IMR-90 (cell line): ENCODE measurements around the gene FOXP1.

Source experiments
- CHD1 ChIP-seq: IDR thresholded peaks from 2 replicates; pipeline ENCODE4 v1.6.1; 2012; ENCODE audit warnings: low read depth, low read length, improper control_type of control experiment
- FOS ChIP-seq: fragments of 150-350 bp; IDR thresholded peaks from 2 replicates; pipeline ENCODE4 v1.6.1; 2016; ENCODE audit warnings: low read depth, low read length
- MAZ ChIP-seq: IDR thresholded peaks from 2 replicates; pipeline ENCODE4 v1.6.1; 2012; ENCODE audit warnings: low read depth, mild to moderate bottlenecking, low read length, improper control_type of control experiment, moderate library complexity, borderline replicate concordance
- NFE2L2 ChIP-seq: fragments of 150-350 bp; IDR thresholded peaks from 2 replicates; pipeline ENCODE4 v1.6.1; 2016; ENCODE audit warnings: low read depth, mild to moderate bottlenecking, low read length
- POLR2A ChIP-seq: IDR thresholded peaks from 2 replicates; pipeline ENCODE4 v1.6.1; 2012; ENCODE audit warnings: mild to moderate bottlenecking, low read depth, low read length
- RAD21 ChIP-seq: IDR thresholded peaks from 2 replicates; pipeline ENCODE4 v1.6.1; 2012; ENCODE audit warnings: low read length, improper control_type of control experiment
- RCOR1 ChIP-seq: IDR thresholded peaks from 2 replicates; pipeline ENCODE4 v1.6.1; 2012; ENCODE audit warnings: mild to moderate bottlenecking, low read length, improper control_type of control experiment; ENCODE audit not compliant: insufficient replicate concordance
- SMC3 ChIP-seq: fragments of 150-350 bp; IDR thresholded peaks from 2 replicates; pipeline ENCODE4 v1.6.1; 2016; ENCODE audit warnings: low read depth, mild to moderate bottlenecking, antibody characterized with exemption, low read length, moderate library complexity
- TF ChIP-seq, protein P1 (sequence below): conservative IDR thresholded peaks from 2 replicates; pipeline ENCODE4 v1.5.1; 2012; ENCODE audit warnings: mild to moderate bottlenecking, low read depth, low read length, improper control_type of control experiment
- TF ChIP-seq, protein P2 (sequence below): fragments of 150-350 bp; IDR thresholded peaks from 2 replicates; pipeline ENCODE4 v1.6.1; 2016; ENCODE audit warnings: low read depth, mild to moderate bottlenecking, low read length, moderate library complexity, borderline replicate concordance
- TF ChIP-seq, protein P3 (sequence below): fragments of 150-350 bp; IDR thresholded peaks from 2 replicates; pipeline ENCODE4 v1.6.1; 2017; ENCODE audit warnings: mild to moderate bottlenecking, antibody characterized with exemption, low read length, low read depth

DNA sequence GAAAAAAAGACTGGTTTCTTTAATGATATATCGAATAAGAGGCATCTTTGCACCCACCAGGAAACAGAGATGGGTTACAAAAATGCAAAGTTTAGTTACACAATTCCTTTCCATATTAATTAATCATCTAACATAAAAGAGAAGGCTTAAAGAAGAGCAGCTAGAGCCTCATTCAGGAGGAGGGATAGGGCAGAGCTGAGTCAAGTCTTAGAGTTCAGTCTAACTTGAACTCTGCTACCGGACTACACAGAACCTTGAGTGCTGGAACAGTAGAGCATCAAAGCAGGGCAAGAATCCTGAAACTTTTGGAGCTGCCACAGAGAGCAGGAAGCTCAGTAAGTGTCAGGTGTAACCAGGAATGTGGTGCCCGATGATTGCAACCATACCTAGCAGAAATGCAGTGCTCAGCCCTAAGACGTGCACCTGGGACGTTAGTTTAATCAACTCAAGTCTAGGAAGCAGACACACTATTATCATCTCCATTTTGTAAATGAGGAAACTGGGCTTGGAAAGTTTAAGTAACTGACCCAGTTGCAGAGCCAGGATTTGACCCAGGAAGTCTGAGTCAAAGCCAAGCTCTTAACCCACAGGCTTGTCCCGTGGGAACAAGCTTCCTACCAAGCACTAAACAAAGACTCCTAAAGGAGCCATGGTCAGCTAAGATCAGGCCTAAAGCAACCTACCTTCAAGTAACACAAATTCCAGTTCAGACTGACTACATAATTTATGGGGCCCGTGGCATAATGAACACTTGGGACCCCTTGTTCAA lies 187.4 kb downstream of the FOXP1 start:
- TF ChIP-seq, protein P1, sequence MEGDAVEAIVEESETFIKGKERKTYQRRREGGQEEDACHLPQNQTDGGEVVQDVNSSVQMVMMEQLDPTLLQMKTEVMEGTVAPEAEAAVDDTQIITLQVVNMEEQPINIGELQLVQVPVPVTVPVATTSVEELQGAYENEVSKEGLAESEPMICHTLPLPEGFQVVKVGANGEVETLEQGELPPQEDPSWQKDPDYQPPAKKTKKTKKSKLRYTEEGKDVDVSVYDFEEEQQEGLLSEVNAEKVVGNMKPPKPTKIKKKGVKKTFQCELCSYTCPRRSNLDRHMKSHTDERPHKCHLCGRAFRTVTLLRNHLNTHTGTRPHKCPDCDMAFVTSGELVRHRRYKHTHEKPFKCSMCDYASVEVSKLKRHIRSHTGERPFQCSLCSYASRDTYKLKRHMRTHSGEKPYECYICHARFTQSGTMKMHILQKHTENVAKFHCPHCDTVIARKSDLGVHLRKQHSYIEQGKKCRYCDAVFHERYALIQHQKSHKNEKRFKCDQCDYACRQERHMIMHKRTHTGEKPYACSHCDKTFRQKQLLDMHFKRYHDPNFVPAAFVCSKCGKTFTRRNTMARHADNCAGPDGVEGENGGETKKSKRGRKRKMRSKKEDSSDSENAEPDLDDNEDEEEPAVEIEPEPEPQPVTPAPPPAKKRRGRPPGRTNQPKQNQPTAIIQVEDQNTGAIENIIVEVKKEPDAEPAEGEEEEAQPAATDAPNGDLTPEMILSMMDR: no peak
- TF ChIP-seq, protein P2, sequence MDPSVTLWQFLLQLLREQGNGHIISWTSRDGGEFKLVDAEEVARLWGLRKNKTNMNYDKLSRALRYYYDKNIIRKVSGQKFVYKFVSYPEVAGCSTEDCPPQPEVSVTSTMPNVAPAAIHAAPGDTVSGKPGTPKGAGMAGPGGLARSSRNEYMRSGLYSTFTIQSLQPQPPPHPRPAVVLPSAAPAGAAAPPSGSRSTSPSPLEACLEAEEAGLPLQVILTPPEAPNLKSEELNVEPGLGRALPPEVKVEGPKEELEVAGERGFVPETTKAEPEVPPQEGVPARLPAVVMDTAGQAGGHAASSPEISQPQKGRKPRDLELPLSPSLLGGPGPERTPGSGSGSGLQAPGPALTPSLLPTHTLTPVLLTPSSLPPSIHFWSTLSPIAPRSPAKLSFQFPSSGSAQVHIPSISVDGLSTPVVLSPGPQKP: no peak
- no peak for TF ChIP-seq RAD21
- TF ChIP-seq, protein P3, sequence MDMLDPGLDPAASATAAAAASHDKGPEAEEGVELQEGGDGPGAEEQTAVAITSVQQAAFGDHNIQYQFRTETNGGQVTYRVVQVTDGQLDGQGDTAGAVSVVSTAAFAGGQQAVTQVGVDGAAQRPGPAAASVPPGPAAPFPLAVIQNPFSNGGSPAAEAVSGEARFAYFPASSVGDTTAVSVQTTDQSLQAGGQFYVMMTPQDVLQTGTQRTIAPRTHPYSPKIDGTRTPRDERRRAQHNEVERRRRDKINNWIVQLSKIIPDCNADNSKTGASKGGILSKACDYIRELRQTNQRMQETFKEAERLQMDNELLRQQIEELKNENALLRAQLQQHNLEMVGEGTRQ: no peak
- no peak for TF ChIP-seq NFE2L2
- no peak for TF ChIP-seq CHD1
- TF ChIP-seq FOS: no peak
- TF ChIP-seq RCOR1: no peak
- TF ChIP-seq POLR2A: no peak
- TF ChIP-seq MAZ: no peak
- TF ChIP-seq SMC3: no peak
